Motor neuron (in vitro differentiated cells): ENCODE results near the gene ADAM12. TPM values are rescaled to one million over a fixed set of nuclear protein-coding genes. Genes with fewer than 3 reads are reported as not detected.

Source experiments
- ATAC-seq, 8 experiments: fragments of 200-7000 bp; cut with Tn5 transposase; replicated peaks in 6 of 8; 2 replicates each; pipeline ENCODE4 v1.8.0; 2021; ENCODE audit warnings: mild to moderate bottlenecking in 8 of 8, moderate library complexity in 8 of 8
- H3K27ac ChIP-seq, 2 donors: fragments of 250-450 bp; sonication (Bioruptor Pico); 2 replicates each; pipeline ENCODE4 v1.9.0; 2021; ENCODE audit warnings: antibody characterized with exemption in 2 of 2, mild to moderate bottlenecking in 2 of 2, moderate library complexity in 1 of 2
- H3K4me1 ChIP-seq, 2 donors: fragments of 250-450 bp; sonication (Bioruptor Pico); replicated peaks in 1 of 2; 2 replicates each; pipeline ENCODE4 v1.6.1; 2021; ENCODE audit warnings: antibody characterized with exemption in 2 of 2, mild to moderate bottlenecking in 2 of 2, moderate library complexity in 1 of 2
- H3K4me3 ChIP-seq, 5 donors: fragments of 250-450 bp; sonication (Bioruptor Pico); 2 replicates each; pipeline ENCODE4 v1.9.0; 2021; ENCODE audit warnings: antibody characterized with exemption in 5 of 5, mild to moderate bottlenecking in 5 of 5, moderate library complexity in 4 of 5
- WGBS, 10 experiments: fragments of 450-650 bp; shearing (Covaris generic); methylation state at CpG; one replicate each; pipeline ENCODE4 v1.0.0; 2022; 5-methylcytosine and 5-hydroxymethylcytosine counted together
- in situ Hi-C, 9 experiments: fragments of 400-800 bp; cut with MboI; loops; one replicate each; pipeline ENCODE4 v1.15.0; 2021; ENCODE audit warnings: low sequenced_read_pairs in 9 of 9, low pct_unique_long_range_greater_than_20kb in 2 of 9; ENCODE audit not compliant: unreplicated experiment in 9 of 9
- total RNA-seq, 8 experiments: library from RNA; unstranded; fragments of 300-600 nt; gene quantifications; 2 replicates each; pipeline versions ENCODE4 v1.2.3 to v1.2.4, GENCODE V29; 2022

ADAM12 gene
- total RNA-seq, 8 experiments from 2014 or later, result 0.63 to 62.9 (median 5.5) TPM

GRCh38 chr10:126070476-126071215 lies 317.6 kb downstream of the ADAM12 start:
- Histone ChIP-seq H3K4me3 (no peak overlapping the region), H3K27ac (no peak overlapping the region), H3K4me1 (peaks cover 17 to 31% of the 10 kb centered on the region in 2 donors)
- WGBS, 10 experiments, result 29 to 93% (median 62%) methylated on average over 2 to 8 of the region's 8 CpGs
- in situ Hi-C loops, result no loop called here
- peak in 1 of 8 experiments; percentile 44 for ATAC-seq

GRCh38 chr10:126068322-126068721 lies 320.0 kb downstream of the ADAM12 start:
- in situ Hi-C loops, result no loop called here
- Histone ChIP-seq H3K4me3 (no peak overlapping the region), H3K4me1 (peaks cover 27 to 39% of the 10 kb centered on the region in 2 donors), H3K27ac (no peak overlapping the region)
- WGBS, 10 experiments, result 50 to 91% (median 86%) methylated on average over 1 to 2 of the region's 2 CpGs; no CpG with 5 or more reads in 4 of the 10 experiments
- ATAC-seq, result no peak

- in situ Hi-C loops, result no loop called here
- Histone ChIP-seq H3K4me1 (peaks cover 42 to 48% of the 10 kb centered on the region in 2 donors), H3K4me3 (no peak overlapping the region), H3K27ac (no peak overlapping the region)
- ATAC-seq, result no peak
- 50 to 100% (median 93%) methylated on average over 1 to 4 of the region's 10 CpGs; no CpG with 5 or more reads in 1 of the 10 experiments for WGBS, 10 experiments
Measured at GRCh38 chr10:126066456-126066855, 321.8 kb downstream of the ADAM12 start.

GRCh38 chr10:126065751-126066377 lies 322.4 kb downstream of the ADAM12 start:
- in situ Hi-C loops, result no loop called here
- Histone ChIP-seq H3K27ac (no peak overlapping the region), H3K4me1 (peaks cover 44% of the 10 kb centered on the region in 2 donors), H3K4me3 (no peak overlapping the region)
- WGBS, 10 experiments, result 29 to 100% (median 69%) methylated on average over 1 to 7 of the region's 9 CpGs; no CpG with 5 or more reads in 1 of the 10 experiments
- no peak for ATAC-seq

GRCh38 chr10:126064512-126064911 lies 323.8 kb downstream of the ADAM12 start:
- no peak for ATAC-seq
- in situ Hi-C loops, result no loop called here
- Histone ChIP-seq H3K4me3 (no peak overlapping the region), H3K4me1 (peaks cover 50 to 52% of the 10 kb centered on the region in 2 donors), H3K27ac (no peak overlapping the region)
- WGBS, 10 experiments, result 80 to 100% (median 94%) methylated on average over 1 to 6 of the region's 16 CpGs; no CpG with 5 or more reads in 4 of the 10 experiments

GRCh38 chr10:126063353-126063791 lies 324.9 kb downstream of the ADAM12 start:
- Histone ChIP-seq H3K4me1 (peaks cover 62% of the 10 kb centered on the region in 2 donors), H3K27ac (peak overlapping the region in 1 of 2 donors; percentile 63), H3K4me3 (no peak overlapping the region)
- 0 to 60% (median 33%) methylated on average over 1 to 5 of the region's 6 CpGs; no CpG with 5 or more reads in 4 of the 10 experiments for WGBS, 10 experiments
- in situ Hi-C loops, result no loop called here
- peak in 7 of 8 experiments; percentile 45 to 70 (median 64) for ATAC-seq

- peak overlapping the region in 1 of 2 donors; percentile 63 for H3K27ac ChIP-seq
- H3K4me3 ChIP-seq, result no peak overlapping the region
- peak; percentile 48 to 90 (median 78) for ATAC-seq
- peaks cover 65 to 72% of the 10 kb centered on the region in 2 donors for H3K4me1 ChIP-seq
- WGBS, 10 experiments, result 0 to 59% (median 20%) methylated on average over 1 to 6 of the region's 11 CpGs; no CpG with 5 or more reads in 3 of the 10 experiments
- in situ Hi-C loops, result no loop called here
Measured at GRCh38 chr10:126062131-126063032, 325.9 kb downstream of the ADAM12 start.

GRCh38 chr10:126061526-126061925 lies 326.8 kb downstream of the ADAM12 start:
- Histone ChIP-seq H3K27ac (no peak overlapping the region), H3K4me3 (no peak overlapping the region), H3K4me1 (peaks cover 57 to 68% of the 10 kb centered on the region in 2 donors)
- in situ Hi-C loops, result no loop called here
- WGBS, 10 experiments, result 29 to 90% (median 85%) methylated on average over 1 to 3 of the region's 3 CpGs; no CpG with 5 or more reads in 4 of the 10 experiments
- ATAC-seq, result no peak

GRCh38 chr10:126060261-126060931 lies 327.9 kb downstream of the ADAM12 start:
- H3K4me3 ChIP-seq, result no peak overlapping the region
- H3K27ac ChIP-seq, result no peak overlapping the region
- ATAC-seq, result peak in 6 of 8 experiments; percentile 9 to 24 (median 16)
- H3K4me1 ChIP-seq, result peaks cover 46 to 60% of the 10 kb centered on the region in 2 donors
- 0 to 100% (median 53%) methylated on average over 1 to 9 of the region's 11 CpGs; no CpG with 5 or more reads in 1 of the 10 experiments for WGBS, 10 experiments
- in situ Hi-C loops, result no loop called here

- ATAC-seq, result no peak
Measured at GRCh38 chr10:126059076-126059826, 329.0 kb downstream of the ADAM12 start.

GRCh38 chr10:126058507-126058906 lies 329.8 kb downstream of the ADAM12 start:
- 0 to 100% (median 54%) methylated on average over 1 to 9 of the region's 9 CpGs; no CpG with 5 or more reads in 2 of the 10 experiments for WGBS, 10 experiments
- H3K4me1 ChIP-seq, result peaks cover 42 to 54% of the 10 kb centered on the region in 2 donors
- peak in 5 of 8 experiments; percentile 36 to 71 (median 65) for ATAC-seq
- in situ Hi-C loops, result no loop called here
- no peak overlapping the region for H3K4me3 ChIP-seq
- no peak overlapping the region for H3K27ac ChIP-seq

More at GRCh38 chr10:126059076-126059826, 329.0 kb downstream of the ADAM12 start:
- in situ Hi-C loops, result no loop called here
- H3K27ac ChIP-seq, result no peak overlapping the region
- 0 to 73% (median 31%) methylated on average over 1 to 4 of the region's 4 CpGs for WGBS, 10 experiments
- H3K4me3 ChIP-seq, result no peak overlapping the region
- peaks cover 46 to 60% of the 10 kb centered on the region in 2 donors for H3K4me1 ChIP-seq
